NCI-H1105 treated with DMSO at 0.1 percent for 48 hours (cell line): ENCODE results near the gene GGTLC3.
"Not testable (repeated sequence)": the region's sequence is repeated elsewhere in the genome, so short reads cannot be mapped to it uniquely, and the experiment has no call there.

Source experiments
- DNase-seq: peaks from one replicate; lab custom pipeline; 2025; lab: John Stamatoyannopoulos, UW

GGTLC3 gene

GRCh38 chr22:18518061-18518460 is at the start of gene GGTLC3:
Gene GGTLC3, minus strand, starts transcription at chr22:18518161. Its CDS starts 264 bp downstream, at chr22:18517897.
- DNase-seq, result not testable (repeated sequence)

DNA sequence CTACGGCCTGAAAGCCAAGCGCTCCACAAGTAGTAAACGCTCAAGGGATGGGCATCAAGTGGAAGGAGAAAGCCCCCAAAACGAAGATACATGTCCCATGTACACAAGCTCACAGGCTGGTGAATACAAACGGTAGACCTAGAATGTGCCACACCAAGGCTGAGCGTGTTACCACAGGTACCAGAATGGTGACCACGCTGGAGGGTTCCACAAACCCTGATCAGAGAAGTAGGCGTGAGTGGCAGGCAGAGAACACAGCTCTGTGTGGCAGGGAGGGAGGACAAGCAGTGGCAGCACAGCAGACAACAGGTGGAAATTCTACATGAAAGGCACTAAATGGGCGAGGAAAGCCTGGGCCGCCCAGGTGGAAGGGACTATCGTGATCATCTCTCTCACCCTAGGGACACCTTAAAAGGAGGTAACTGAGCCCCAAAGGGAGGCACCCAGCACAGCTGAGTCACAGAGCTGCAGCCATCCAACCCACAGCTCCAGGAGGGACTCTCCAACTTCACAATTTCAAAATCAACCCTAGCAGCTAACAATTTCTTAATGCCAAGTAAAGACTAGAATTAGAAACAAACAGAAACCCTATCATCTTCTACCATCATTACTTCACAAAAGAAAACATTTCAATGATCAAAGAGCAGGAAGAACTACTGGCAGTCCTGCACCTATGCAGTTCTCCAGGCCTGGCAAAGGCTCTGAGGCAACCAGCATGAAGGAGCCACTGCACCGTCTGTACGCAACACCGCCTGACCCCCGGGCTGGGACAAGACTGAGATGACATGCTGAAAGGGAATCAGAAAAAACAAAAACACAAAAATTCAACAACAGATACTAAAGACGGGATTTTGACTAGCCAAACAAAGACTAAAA is 42.4 kb upstream of the GGTLC3 start:
- not testable (repeated sequence) for DNase-seq

- DNase-seq, result not testable (repeated sequence)
These were observed 41.0 kb upstream of the GGTLC3 start for GRCh38 chr22:18558939-18559338.

DNA sequence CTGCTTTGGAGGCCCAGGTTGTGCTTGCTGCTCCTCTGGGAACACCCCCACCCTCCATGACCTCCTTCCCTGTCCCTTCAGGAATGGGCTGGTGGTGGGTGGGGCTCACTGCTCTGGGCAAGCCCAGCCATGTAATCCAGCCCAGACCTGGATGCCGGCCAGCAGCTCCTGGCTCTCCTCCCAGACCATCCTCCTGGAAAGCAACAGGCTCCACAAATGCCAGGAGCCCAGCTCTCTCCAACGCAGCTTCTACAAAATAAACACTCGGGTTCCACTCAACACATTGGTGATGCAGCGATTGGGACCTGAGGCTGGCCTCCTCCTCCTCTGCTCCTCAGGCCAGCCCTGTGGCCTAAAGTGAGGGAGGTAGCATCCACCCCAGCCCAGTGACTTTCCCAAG is 40.6 kb upstream of the GGTLC3 start:
- DNase-seq, result not testable (repeated sequence)

GRCh38 chr22:18554280-18555256 is 36.6 kb upstream of the GGTLC3 start:
- DNase-seq, result not testable (repeated sequence)

GRCh38 chr22:18552839-18553597 is 35.1 kb upstream of the GGTLC3 start:
- not testable (repeated sequence) for DNase-seq

GRCh38 chr22:18551046-18551445 is 33.1 kb upstream of the GGTLC3 start:
- DNase-seq, result not testable (repeated sequence)

DNA sequence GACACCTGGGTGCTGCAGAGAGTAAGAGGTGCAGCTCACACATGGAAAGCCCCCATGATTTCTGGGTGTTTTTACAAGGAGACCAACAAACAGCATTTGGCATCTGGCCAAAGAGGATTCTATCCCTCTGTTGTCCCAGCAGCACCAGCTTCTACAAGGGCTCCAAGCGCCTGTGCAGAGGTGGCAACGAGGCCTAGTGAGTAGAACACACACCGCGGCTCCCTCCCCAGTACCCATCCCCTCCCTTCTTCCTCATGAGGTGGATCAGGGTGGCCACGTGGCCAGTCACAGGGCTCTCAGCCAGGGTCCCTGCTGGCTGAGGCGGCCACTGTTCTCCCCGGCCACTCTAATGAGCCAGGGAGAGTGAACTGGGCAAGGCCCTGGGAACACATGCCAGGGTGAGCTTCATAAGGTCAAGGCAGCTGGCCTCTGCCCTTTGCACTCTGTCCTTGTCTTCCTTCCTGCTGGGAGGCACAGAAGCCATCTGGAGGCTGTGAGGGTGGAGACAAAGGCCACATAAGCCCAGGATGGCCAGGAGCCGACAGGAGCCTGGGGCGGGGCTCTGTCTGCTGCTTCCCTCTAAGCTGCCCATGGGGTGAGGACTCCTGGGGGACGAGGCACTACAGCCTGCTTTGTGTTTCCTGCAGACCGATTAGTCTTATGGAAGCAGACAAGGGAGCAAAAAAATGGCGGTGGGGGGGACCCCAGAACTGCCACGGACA is 31.7 kb upstream of the GGTLC3 start:
- DNase-seq, result not testable (repeated sequence)

DNA sequence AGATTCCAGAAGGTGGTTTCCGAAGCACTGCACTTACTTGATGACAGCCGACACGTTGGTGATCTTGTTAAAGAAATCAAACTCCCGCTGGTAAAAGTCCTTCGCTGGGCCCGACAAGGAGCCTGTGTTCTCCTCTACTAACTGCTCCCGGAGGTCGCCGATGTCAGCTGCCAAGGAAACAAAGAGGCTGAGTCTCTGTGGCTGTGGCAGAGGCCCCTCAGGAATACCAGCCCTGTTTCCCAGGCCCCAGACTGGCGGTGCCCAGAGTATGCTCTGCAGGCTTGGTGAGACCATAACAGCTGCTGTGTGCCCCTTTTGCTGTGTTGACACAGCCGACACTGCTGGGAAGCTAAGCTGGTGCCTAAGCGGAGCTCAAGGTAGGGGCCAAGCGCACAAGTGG is 26.7 kb upstream of the GGTLC3 start:
- DNase-seq, result not testable (repeated sequence)

GRCh38 chr22:18543400-18543799 is 25.4 kb upstream of the GGTLC3 start:
- not testable (repeated sequence) for DNase-seq

DNA sequence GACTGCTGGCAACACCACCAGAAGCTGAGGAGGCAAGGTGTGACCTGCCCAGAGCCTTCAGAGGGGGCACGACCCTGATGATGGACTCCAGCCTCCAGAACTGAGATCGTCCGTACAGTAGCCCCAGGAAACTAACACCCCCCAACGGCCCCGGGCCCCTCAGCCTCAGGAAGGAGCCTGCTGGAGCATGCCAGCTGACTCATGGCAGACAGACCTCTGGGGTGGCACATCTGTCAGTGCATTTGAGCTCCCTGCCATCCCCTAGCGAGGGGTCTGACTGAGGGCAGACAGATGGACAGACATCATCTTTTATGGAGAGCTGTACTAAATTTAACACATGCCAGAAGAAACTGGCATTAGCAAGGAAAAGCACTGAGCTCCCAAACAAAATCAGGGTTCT is 22.0 kb upstream of the GGTLC3 start:
- DNase-seq, result not testable (repeated sequence)

GRCh38 chr22:18534315-18534714 is 16.4 kb upstream of the GGTLC3 start:
- DNase-seq, result not testable (repeated sequence)

DNA sequence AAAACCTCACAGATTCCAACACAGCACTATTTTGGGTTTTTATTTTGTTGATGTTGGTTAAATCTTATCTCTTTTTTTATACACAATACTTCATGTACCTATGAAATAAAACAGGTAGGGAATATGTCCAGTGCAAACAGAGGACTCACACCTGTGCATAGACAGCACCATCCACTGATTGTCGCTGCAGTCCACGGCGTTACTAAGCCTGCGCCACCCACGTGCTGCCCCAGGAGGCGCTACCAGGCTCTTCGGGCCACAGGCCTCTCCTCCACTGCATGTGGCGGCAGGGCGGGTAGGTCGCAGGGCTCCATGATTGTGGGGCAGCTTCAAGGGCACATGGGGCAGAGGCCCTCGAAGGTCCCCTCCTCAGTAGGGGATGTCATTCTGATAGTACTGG is 15.7 kb upstream of the GGTLC3 start:
- DNase-seq, result not testable (repeated sequence)

DNA sequence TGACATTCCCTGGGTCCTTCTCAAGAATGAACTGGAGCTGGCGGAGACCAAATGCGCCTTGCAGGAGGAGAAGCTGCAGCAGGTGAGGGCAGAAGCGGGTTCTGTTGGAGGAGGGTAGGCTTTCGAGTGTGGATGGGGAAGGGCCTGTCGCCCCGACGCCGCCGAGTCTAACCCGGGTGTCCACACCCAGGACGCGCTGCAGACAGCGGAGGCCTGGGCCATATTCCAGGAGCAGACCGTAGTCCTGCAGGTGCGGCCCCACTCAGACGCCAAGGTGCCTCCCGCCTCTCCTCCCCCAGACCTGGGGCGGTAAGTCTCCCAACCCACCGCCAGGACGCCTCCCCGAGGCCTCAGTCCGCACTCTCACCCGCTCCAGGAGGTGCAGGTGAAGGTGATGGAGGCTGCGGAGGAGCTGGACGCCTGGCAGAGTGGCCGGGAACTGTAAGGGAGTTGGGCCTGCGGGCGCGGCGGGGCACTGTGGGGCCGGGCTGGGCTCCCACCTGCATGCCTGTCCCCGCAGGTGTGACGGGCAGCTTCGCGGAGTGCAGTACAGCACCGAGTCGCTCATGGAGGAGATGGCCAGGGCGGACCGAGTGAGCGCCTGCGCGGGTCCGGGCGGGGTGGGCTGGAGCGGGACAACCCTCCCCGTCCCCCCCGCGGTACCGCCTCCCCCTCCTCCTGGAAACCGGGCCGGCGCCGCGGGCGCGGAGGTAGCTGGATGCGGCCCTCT is 11.6 kb upstream of the GGTLC3 start:
- not testable (repeated sequence) for DNase-seq

DNA sequence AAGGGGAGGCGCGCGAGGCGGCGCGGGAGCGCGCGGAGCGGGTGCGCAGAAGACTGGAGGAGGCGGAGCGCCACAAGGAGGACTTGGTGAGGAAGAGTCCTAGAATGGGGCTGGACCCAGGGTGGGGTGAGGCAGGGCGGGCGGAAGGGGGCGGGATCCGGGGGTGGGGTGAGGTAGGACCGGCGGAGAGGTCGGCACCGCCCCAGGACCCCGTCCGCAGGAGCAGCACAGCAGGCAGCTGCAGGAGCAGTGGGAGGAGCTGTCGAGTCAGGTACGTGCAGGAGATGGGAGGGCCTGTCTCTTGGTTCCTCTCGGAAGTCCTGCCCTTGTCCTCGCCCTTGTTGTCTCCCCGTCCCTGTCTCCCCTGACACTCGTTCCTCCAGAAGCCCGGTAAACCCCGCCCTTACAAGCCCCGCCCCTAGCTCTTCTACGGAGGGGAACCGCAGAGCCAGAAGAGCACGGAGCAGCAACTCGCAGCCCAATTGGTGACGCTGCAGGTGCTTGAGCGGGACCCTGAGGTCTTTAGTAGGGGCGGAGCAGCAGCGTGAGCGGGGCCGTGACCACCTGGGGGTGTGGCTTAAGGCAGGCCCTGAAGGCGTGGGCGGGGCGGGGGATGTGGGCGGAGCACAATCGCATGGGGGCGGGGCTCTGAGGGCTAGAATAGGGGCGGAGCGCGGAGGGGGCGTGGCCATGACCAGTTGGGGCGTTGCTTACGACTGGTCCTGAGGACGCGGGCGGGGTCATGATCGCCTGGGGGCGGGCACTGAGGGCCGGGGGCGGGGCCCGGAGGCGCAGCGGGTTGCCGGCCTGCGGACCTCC is 10.8 kb upstream of the GGTLC3 start:
- DNase-seq, result not testable (repeated sequence)

GRCh38 chr22:18527752-18528596 is 10.0 kb upstream of the GGTLC3 start, which contains the start of gene TMEM191B:
Gene TMEM191B, plus strand, starts transcription at chr22:18527802. Its CDS starts 179 bp downstream, at chr22:18527981.
- not testable (repeated sequence) for DNase-seq

- DNase-seq, result not testable (repeated sequence)
These were observed 5.4 kb upstream of the GGTLC3 start for GRCh38 chr22:18523328-18523727.

DNA sequence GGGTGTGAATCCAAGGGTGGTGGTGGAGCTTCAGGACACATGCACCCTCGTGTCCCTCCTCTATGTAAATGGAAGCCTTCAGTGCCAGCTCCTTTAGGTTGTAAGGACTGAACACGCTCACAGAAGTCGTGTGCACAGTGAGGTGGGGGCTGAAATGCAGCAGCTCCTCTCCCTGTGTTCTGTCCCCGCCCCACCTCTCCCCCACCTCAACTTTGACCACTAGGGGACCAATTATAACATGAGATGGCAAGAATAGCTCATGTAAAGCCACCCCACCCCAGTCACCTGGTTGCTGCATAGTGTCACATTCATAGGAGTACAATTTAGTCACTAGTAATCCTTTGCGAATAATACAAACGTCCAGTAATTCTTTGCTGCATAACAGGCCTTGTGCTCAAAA is 4.8 kb upstream of the GGTLC3 start:
- not testable (repeated sequence) for DNase-seq
